Calu3 (cell line): ENCODE measurements around the gene IL1RAPL2. TPM values are rescaled to one million over a fixed set of nuclear protein-coding genes. Genes with fewer than 3 reads are reported as not detected.
"Not testable (repeated sequence)": the region's sequence is repeated elsewhere in the genome, so short reads cannot be mapped to it uniquely, and the experiment has no call there.

Experiments used
- BruUV-seq: library from RNA; stranded (reverse); fragments of 400-500 nt; replicated peaks from 2 replicates; lab custom pipeline; 2021; lab: Mats Ljungman, UMichigan
- CTCF ChIA-PET: fragments of 300-600 bp; sonication (Branson Sonifier 250); formaldehyde crosslinking; loops from one replicate; lab custom pipeline; 2022; ENCODE audit warnings: antibody characterized with exemption; lab: Charles Lee
- DNase-seq: peaks from one replicate; pipeline ENCODE4 v3.0.0; 2022
- H3K27ac Mint-ChIP-seq: one replicate; pipeline ENCODE4 v1.8.0; 2022; ENCODE audit warnings: mixed read lengths; ENCODE audit not compliant: unreplicated experiment
- H3K27me3 Mint-ChIP-seq: one replicate; pipeline ENCODE4 v1.8.0; 2022; ENCODE audit warnings: mixed read lengths; ENCODE audit not compliant: unreplicated experiment
- H3K36me3 Mint-ChIP-seq: one replicate; pipeline ENCODE4 v1.8.0; 2022; ENCODE audit warnings: mild to moderate bottlenecking, moderate library complexity, mixed read lengths; ENCODE audit not compliant: insufficient read depth, unreplicated experiment
- H3K4me1 Mint-ChIP-seq: one replicate; pipeline ENCODE4 v1.8.0; 2022; ENCODE audit warnings: mild to moderate bottlenecking, low read depth, mixed read lengths; ENCODE audit not compliant: unreplicated experiment
- H3K4me3 Mint-ChIP-seq: one replicate; pipeline ENCODE4 v1.8.0; 2022; ENCODE audit warnings: mild to moderate bottlenecking, low read depth, moderate library complexity, mixed read lengths; ENCODE audit not compliant: unreplicated experiment
- H3K9me3 Mint-ChIP-seq: one replicate; pipeline ENCODE4 v1.8.0; 2022; ENCODE audit warnings: low read depth, mixed read lengths; ENCODE audit not compliant: unreplicated experiment
- intact Hi-C: fragments of 100-400 bp; cut with micrococcal nuclease; formaldehyde crosslinking; loops from one replicate; pipeline ENCODE4 v1.10.0; 2022; ENCODE audit not compliant: unreplicated experiment
- total RNA-seq: library from RNA; stranded (reverse); gene quantifications from 2 replicates; pipeline ENCODE4 v1.2.3, GENCODE V29; 2022
- TF ChIP-seq, protein P1 (sequence below): fragments of 200-600 bp; IDR thresholded peaks from one replicate; pipeline ENCODE4 v1.8.0; 2022; ENCODE audit warnings: antibody characterized with exemption; ENCODE audit not compliant: unreplicated experiment

Gene IL1RAPL2
- total RNA-seq, 1 experiment from 2014 or later = not detected

DNA sequence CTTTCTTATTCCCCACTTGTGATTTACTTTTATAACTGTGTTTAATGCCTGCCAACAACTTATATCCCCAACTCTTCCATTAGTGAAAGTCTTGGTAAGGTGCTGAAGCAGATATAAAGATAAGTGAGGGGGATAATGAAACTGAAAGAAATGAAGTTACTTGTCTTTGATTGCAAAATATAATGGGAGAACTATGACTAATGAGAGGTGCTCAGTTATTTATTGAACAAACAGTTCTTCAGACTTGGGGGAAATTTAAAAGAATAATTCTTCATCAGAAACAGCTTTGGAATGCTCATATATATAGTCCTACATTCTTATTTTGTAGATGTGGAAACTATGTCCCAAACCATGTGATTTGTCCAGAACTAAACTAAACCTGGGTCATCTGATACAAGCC is 441.0 kb downstream of the IL1RAPL2 start:
- TF ChIP-seq, protein P1, sequence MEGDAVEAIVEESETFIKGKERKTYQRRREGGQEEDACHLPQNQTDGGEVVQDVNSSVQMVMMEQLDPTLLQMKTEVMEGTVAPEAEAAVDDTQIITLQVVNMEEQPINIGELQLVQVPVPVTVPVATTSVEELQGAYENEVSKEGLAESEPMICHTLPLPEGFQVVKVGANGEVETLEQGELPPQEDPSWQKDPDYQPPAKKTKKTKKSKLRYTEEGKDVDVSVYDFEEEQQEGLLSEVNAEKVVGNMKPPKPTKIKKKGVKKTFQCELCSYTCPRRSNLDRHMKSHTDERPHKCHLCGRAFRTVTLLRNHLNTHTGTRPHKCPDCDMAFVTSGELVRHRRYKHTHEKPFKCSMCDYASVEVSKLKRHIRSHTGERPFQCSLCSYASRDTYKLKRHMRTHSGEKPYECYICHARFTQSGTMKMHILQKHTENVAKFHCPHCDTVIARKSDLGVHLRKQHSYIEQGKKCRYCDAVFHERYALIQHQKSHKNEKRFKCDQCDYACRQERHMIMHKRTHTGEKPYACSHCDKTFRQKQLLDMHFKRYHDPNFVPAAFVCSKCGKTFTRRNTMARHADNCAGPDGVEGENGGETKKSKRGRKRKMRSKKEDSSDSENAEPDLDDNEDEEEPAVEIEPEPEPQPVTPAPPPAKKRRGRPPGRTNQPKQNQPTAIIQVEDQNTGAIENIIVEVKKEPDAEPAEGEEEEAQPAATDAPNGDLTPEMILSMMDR = no peak
- CTCF ChIA-PET = no interaction called here
- BruUV-seq = no TSS peak
- DNase-seq = no peak
- H3K9me3 Mint-ChIP-seq = peaks cover 8% of the 10 kb centered on the region
- H3K4me3 Mint-ChIP-seq = no peak overlapping the region
- no peaks in the 10 kb centered on the region for H3K4me1 Mint-ChIP-seq
- no peak overlapping the region for H3K27ac Mint-ChIP-seq
- no peaks in the 10 kb centered on the region for H3K36me3 Mint-ChIP-seq
- intact Hi-C loops = no loop called here
- H3K27me3 Mint-ChIP-seq = no peaks in the 10 kb centered on the region

DNA sequence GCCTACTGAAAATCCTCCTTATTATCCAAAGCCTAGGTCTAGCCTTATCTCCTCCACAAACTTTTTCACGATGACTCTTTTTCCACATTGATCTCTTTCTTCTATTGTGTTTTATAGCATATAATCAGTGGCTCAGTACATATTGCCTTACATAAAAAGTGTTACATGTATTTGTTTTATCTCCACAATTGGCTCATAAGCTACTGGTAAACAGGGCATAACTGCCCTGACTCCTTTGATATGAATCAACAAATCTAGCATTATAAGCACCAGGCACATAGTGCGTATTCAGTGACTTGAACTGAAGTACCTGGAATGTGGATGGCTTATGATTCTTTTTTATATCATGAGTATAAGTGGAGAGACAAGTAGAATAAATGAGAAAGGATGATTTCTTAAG is 447.7 kb downstream of the IL1RAPL2 start:
- Mint-ChIP-seq H3K27ac (no peak overlapping the region), H3K4me3 (no peak overlapping the region), H3K9me3 (peaks cover 13% of the 10 kb centered on the region), H3K36me3 (no peaks in the 10 kb centered on the region), H3K27me3 (no peaks in the 10 kb centered on the region), H3K4me1 (no peaks in the 10 kb centered on the region)
- DNase-seq = no peak
- CTCF ChIA-PET = no interaction called here
- intact Hi-C loops = no loop called here
- TF ChIP-seq, protein P1 = no peak
- no TSS peak for BruUV-seq

DNA sequence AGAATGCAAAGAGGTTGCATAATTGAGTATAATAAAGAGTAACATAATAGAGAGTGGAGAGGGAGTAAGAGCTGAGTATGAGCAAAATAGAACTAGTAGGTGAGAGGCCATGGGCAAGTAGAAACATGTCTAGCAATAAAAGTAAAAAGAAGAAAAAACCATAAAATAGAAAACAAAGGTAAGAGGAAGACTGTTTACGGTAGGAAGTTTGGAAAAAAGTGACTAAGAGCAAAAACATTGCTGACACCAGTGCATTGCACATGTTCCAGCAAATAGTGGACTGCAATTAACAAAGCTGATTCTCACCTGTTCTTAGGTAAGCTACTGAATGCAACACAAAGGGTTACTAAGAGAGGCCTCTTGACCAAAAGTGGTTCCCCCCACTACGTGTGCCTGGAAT is 451.6 kb downstream of the IL1RAPL2 start:
- no peaks in the 10 kb centered on the region for H3K4me1 Mint-ChIP-seq
- TF ChIP-seq, protein P1 = no peak
- H3K27ac Mint-ChIP-seq = no peak overlapping the region
- intact Hi-C loops = no loop called here
- peaks cover 10% of the 10 kb centered on the region for H3K9me3 Mint-ChIP-seq
- no peaks in the 10 kb centered on the region for H3K36me3 Mint-ChIP-seq
- CTCF ChIA-PET = no interaction called here
- H3K4me3 Mint-ChIP-seq = no peak overlapping the region
- BruUV-seq = no TSS peak
- no peak for DNase-seq
- H3K27me3 Mint-ChIP-seq = no peaks in the 10 kb centered on the region

DNA sequence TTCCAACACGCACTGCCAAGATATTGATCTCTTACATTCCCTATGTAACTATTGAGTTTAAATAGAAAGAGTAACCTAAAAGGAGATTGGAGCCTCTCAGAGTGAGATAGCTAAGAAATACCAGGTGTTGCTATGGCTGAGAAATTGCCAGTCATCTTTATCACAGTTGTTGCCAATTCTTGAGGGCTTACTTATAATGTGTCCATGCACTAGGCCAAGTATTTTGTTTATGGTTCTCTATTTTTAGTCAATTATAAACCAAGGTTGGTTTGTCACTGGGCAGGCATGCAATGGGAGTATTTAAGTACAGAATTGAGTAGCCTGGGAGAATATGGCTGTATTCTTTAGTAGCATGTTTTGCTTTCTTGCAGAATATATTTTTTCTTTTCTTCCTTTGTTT is 452.9 kb downstream of the IL1RAPL2 start:
- TF ChIP-seq, protein P1 = no peak
- intact Hi-C loops = no loop called here
- H3K27ac Mint-ChIP-seq = no peak overlapping the region

DNA sequence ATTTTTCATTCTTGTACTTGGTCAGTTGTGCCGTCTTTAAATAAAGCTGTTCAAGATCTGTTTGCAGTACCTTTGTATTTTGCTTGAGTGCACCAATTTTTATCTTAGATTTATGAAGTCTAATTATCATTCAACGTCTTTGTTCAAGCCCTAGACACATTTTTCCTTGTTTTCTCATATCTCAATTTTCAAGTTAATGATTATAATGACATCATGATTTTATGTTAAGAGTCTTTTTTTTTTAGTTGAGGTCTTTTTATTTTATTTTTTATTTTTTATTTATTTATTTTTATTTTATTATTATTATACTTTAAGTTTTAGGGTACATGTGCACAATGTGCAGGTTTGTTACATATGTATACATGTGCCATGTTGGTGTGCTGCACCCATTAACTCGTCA is 463.0 kb downstream of the IL1RAPL2 start:
- H3K9me3 Mint-ChIP-seq = not testable (repeated sequence)

More for the DNA sequence above, 452.9 kb downstream of the IL1RAPL2 start:
- no TSS peak for BruUV-seq
- no peaks in the 10 kb centered on the region for H3K4me1 Mint-ChIP-seq
- CTCF ChIA-PET = no interaction called here
- H3K9me3 Mint-ChIP-seq = peaks cover 11% of the 10 kb centered on the region
- no peak for DNase-seq
- no peaks in the 10 kb centered on the region for H3K36me3 Mint-ChIP-seq
- no peaks in the 10 kb centered on the region for H3K27me3 Mint-ChIP-seq
- no peak overlapping the region for H3K4me3 Mint-ChIP-seq

More for the DNA sequence above, 463.0 kb downstream of the IL1RAPL2 start:
- BruUV-seq, H3K36me3 Mint-ChIP-seq, CTCF ChIA-PET, H3K4me3 Mint-ChIP-seq, intact Hi-C loops, H3K4me1 Mint-ChIP-seq, DNase-seq, H3K27me3 Mint-ChIP-seq, H3K27ac Mint-ChIP-seq: not testable (repeated sequence)
